Left lobe of liver (tissue), 2 donors: ENCODE results near the gene KRTAP5-10. TPM values are rescaled to one million over a fixed set of nuclear protein-coding genes. Genes with fewer than 3 reads are reported as not detected.
"Not testable (repeated sequence)": the region's sequence is repeated elsewhere in the genome, so short reads cannot be mapped to it uniquely, and the experiment has no call there.

Experiments used
- ATAC-seq: fragments of 200-7000 bp; cut with Tn5 transposase; one replicate; pipeline ENCODE4 v1.9.1; 2020; ENCODE audit warnings: mild to moderate bottlenecking, moderate library complexity
- DNase-seq: peaks from one replicate; pipeline ENCODE4 v3.0.0-alpha.2; 2020; ENCODE audit warnings: low spot score
- total RNA-seq: library from RNA; stranded (reverse); gene quantifications from one replicate; pipeline ENCODE4 v1.2.1, GENCODE V29; 2021
- donor health status: DM: no; HTN: no; CAD: no; lungs with moderate emphysema.
- donor health status: DM: no; HTN: yes; CAD: no.

Gene KRTAP5-10
- total RNA-seq, 1 donor from 2014 or later: 0.15 TPM

DNA sequence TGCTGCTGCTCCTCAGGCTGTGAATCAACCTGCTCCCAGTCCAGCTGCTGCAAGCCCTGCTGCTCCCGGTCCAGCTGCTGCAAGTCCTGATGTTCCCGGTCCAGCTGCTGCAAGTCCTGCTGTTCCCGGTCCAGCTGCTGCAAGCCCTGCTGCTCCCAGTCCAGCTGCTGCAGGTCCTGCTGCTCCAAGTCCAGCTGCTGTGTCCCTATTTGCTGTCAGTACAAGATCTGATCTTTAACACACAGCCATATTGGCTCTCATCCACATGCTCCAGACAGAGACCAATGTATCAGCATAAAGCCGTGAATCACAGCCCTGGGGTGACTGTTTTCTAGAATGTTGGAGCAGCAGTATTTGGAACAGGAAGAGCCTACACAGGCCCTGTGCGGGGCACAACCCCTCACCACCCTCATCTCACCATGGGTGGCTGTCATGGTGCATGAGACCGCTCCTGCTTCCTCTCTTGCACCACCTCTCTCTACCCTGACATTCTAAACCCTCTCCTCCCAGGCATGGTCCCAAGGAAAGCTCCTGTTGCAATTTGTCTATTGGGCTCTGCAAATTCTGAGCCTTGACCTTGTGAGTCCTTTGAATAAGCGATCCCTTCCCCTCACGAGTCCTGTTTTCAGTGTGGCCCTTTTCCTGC lies 3.5 kb downstream of the KRTAP5-10 start:
- DNase-seq: no peak
- peak; percentile 57 for ATAC-seq

GRCh38 chr11:71571101-71571850 lies 5.9 kb downstream of the KRTAP5-10 start:
- not testable (repeated sequence) for ATAC-seq, DNase-seq

DNA sequence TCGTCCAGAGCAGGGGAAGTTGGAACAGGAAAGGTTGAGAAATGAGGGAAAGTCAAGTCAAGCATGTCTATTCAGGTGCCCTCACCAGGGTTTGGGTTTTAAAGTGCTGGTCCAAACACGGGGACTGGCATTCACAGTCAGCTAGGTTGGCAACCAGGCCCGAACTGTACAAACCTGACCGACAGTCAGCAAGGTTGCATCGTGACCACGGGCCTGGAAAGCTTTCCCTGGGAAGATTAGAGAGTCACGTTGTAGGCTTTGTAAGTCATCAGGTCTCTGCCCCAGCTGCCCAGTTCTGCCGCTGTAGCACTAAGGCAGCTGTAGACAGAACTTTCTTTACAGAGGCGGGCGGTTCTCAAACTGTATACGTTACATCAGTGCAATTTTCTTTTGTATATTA lies 7.4 kb downstream of the KRTAP5-10 start:
- DNase-seq: no peak
- no peak for ATAC-seq

DNA sequence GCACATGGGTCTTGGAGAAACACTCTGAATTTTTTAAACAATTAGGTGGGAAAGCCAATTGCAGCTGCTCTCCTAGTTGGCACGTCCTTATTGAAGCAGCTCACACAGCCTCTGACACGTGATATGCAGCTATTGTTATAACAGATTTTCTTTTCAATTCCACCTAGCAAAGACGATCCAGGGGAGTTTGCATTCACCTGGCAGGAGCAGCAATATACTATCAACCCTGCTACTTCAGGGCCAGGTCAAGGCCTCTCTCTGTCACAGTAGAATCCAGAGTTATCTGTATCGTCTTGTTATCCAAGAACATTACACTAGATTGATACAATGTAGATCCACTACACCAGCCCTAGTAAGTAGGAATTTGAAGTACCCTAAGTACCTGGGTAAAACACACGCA lies 9.1 kb downstream of the KRTAP5-10 start:
- ATAC-seq (no peak), DNase-seq (no peak)

- ATAC-seq: no peak
Measured at GRCh38 chr11:71575723-71576424, 10.5 kb downstream of the KRTAP5-10 start.

GRCh38 chr11:71576688-71577465 lies 11.5 kb downstream of the KRTAP5-10 start:
- not testable (repeated sequence) for DNase-seq, ATAC-seq

More at GRCh38 chr11:71575723-71576424, 10.5 kb downstream of the KRTAP5-10 start:
- no peak for DNase-seq

DNA sequence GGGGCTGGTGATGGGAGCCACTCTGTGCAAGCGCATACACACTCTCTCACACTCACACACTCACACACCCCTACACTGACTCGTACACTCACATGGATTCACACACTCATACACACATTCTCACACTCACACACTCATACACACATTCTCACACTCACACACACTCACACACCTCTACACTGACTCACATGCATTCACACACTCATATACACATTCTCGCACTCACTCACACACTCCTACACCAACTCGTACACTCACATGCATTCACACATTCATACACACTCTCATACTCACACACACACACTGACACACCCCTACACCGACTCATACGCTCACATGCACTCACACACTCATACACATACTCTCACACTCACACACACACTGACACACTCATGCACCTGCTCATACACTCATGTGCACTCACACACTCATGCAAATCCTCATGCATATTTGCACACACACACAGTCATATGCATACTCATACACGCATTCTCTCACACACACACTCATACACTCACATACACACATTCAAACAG lies 12.2 kb downstream of the KRTAP5-10 start:
- ATAC-seq: no peak

DNA sequence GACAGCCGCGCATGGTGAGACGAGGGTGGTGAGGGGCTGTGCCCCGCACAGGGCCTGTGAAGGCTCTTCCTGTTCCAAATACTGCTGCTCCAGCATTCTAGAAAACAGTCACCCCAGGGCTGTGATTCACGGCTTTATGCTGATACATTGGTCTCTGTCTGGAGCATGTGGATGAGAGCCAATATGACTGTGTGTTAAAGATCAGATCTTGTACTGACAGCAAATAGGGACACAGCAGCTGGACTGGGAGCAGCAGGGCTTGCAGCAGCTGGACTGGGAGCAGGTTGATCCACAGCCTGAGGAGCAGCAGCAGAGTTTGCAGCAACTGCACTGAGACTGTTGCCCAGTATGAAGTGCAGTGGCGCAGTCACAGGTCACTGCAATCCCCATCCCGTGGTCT lies 14.2 kb downstream of the KRTAP5-10 start:
- DNase-seq, ATAC-seq: not testable (repeated sequence)

More for the DNA sequence above, 12.2 kb downstream of the KRTAP5-10 start:
- DNase-seq: no peak

- ATAC-seq: peak; percentile 98
- peak; percentile 71 for DNase-seq
Measured at GRCh38 chr11:71580057-71581003, 15.0 kb downstream of the KRTAP5-10 start.

- ATAC-seq (no peak), DNase-seq (no peak)
Measured at GRCh38 chr11:71581826-71582225, 16.5 kb downstream of the KRTAP5-10 start.

DNA sequence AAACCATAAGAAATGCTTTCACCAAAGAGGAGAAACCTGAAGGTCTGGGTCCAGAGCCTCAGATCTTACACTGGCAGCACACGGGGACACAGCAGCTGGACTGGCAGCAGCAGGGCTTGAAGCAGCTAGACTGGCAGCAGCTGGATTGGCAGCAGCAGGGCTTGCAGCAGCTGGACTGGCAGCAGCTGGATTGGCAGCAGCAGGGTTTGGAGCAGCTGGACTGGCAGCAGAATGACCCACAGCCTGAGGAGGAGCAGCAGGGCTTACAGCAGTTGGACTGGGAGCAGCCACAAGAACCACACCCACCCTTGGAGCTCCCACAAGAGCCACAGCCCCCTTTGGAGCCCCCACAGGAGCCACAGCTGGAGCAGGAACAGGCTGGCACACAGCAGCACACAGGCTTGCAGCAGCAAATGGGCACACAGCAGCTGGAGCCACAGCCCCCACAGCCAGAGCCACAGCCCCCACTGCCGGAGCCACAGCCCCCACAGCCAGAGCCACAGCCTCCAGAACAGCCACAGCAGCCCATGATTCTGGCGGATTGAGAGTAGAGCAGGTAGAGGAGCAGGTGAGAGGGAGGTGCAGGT lies 17.0 kb downstream of the KRTAP5-10 start, which contains the start of gene KRTAP5-11:
Gene KRTAP5-11 (minus strand): TSS at position 567 of the 587 bp plus-strand sequence. CDS start 38 bp downstream, at position 529.
- no peak for DNase-seq

DNA sequence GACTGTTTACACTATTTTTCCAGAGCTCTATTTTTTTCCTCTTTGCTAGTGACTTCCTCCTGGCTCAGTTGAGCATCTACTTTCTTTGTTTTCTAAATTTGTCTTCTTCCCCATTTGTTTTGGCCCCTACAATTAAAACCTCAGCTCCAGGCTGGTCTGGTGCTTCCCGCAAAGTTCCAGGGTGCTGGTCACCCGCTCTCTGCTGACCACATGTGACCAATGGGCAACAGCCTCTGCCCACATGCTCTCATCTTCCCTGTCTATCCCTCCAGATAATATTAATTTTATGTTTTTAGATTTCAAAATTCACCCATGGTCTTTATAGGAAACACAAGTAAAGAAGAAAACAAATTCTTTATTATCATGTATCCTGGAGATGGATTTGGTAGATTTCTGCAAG lies 17.6 kb downstream of the KRTAP5-10 start:
- not testable (repeated sequence) for ATAC-seq, DNase-seq

More for the DNA sequence above, 17.0 kb downstream of the KRTAP5-10 start, which contains the start of gene KRTAP5-11:
- ATAC-seq: no peak

- ATAC-seq, DNase-seq: not testable (repeated sequence)
Measured at GRCh38 chr11:71585673-71586072, 20.3 kb downstream of the KRTAP5-10 start.

- not testable (repeated sequence) for ATAC-seq
Measured at GRCh38 chr11:71588314-71588713, 23.0 kb downstream of the KRTAP5-10 start.

DNA sequence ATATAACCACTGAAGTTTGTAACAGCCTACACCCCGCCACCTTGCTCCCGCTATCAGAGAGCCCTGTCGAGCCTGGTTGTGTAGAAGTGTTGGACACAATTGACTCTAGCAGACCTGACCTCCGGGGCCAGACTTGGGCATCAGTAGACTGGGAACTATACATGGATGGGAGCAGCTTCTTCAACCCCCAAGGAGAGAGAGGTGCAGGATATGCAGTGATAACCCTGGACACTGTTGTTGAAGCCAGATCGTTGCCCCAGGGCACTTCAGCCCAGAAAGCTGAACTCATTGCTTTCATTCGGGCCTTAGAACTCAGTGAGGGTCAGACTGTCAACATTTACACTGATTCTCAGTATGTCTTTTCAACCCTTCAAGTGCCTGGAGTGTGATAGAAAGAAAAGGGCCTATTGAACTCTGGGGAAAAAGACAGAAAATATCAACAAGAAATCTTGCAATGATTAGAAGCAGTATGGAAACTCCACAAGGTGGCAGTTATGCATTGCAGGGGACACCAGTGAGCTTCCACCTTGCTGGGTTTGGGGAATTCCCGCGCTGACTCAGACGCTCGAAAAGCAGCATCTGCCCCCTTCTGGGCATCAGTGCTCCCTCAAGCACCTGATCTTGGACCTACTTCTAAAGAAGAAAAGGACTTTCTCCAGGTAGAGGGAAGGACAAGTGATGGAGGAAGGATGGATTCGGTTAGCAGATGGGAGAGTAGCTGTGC lies 23.6 kb downstream of the KRTAP5-10 start:
- ATAC-seq, DNase-seq: not testable (repeated sequence)

More at GRCh38 chr11:71588314-71588713, 23.0 kb downstream of the KRTAP5-10 start:
- not testable (repeated sequence) for DNase-seq

GRCh38 chr11:71589546-71589920 lies 24.2 kb downstream of the KRTAP5-10 start:
- DNase-seq, ATAC-seq: not testable (repeated sequence)

GRCh38 chr11:71603221-71603620 lies 37.9 kb downstream of the KRTAP5-10 start:
- not testable (repeated sequence) for ATAC-seq, DNase-seq
